Measurements from ENCODE around the gene PGBD5. TPM values are rescaled to one million over a fixed set of nuclear protein-coding genes. Genes with fewer than 3 reads are reported as not detected.

PGBD5 gene
- total RNA-seq, 1 donor from 2014 or later: 8.7 TPM

DNA sequence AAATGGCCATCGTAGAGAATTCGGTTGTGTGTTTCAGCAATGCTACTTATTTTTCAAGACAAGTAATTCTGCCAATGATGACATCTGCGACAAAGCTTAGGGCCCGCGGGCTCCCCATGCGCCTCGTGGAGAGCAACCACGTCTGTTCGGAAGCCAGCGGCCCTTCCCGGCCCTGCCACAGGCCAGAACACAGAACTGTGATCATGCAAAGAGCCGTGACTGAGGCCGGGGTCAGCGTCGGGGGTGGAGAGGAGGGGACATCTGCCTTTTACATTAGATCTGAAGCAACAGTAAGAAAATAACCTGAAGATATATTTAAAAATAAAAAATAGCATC, 103.7 kb downstream of the PGBD5 start:
- Mint-ChIP-seq H3K9me3 (no peaks in the 10 kb centered on the region), H3K27ac (no peak overlapping the region), H3K27me3 (no peaks in the 10 kb centered on the region), H3K4me3 (no peak overlapping the region), H3K4me1 (ENCODE audit: unreplicated experiment) (no peaks in the 10 kb centered on the region), H3K36me3 (no peaks in the 10 kb centered on the region)
- no peak for DNase-seq (ENCODE audit: extremely low spot score, unreplicated experiment)
- TF ChIP-seq, protein P1, sequence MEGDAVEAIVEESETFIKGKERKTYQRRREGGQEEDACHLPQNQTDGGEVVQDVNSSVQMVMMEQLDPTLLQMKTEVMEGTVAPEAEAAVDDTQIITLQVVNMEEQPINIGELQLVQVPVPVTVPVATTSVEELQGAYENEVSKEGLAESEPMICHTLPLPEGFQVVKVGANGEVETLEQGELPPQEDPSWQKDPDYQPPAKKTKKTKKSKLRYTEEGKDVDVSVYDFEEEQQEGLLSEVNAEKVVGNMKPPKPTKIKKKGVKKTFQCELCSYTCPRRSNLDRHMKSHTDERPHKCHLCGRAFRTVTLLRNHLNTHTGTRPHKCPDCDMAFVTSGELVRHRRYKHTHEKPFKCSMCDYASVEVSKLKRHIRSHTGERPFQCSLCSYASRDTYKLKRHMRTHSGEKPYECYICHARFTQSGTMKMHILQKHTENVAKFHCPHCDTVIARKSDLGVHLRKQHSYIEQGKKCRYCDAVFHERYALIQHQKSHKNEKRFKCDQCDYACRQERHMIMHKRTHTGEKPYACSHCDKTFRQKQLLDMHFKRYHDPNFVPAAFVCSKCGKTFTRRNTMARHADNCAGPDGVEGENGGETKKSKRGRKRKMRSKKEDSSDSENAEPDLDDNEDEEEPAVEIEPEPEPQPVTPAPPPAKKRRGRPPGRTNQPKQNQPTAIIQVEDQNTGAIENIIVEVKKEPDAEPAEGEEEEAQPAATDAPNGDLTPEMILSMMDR (conservative IDR thresholded peaks at IDR 0.05): no peak

GRCh38 chr1:230321741-230322420, 104.3 kb downstream of the PGBD5 start:
- H3K4me3 Mint-ChIP-seq: no peak overlapping the region
- no peaks in the 10 kb centered on the region for H3K36me3 Mint-ChIP-seq
- H3K27me3 Mint-ChIP-seq: no peaks in the 10 kb centered on the region
- TF ChIP-seq, protein P1 (conservative IDR thresholded peaks at IDR 0.05): no peak
- no peaks in the 10 kb centered on the region for H3K9me3 Mint-ChIP-seq
- H3K4me1 Mint-ChIP-seq (ENCODE audit: unreplicated experiment): no peaks in the 10 kb centered on the region
- no peak overlapping the region for H3K27ac Mint-ChIP-seq
- no peak for DNase-seq (ENCODE audit: extremely low spot score, unreplicated experiment)

DNA sequence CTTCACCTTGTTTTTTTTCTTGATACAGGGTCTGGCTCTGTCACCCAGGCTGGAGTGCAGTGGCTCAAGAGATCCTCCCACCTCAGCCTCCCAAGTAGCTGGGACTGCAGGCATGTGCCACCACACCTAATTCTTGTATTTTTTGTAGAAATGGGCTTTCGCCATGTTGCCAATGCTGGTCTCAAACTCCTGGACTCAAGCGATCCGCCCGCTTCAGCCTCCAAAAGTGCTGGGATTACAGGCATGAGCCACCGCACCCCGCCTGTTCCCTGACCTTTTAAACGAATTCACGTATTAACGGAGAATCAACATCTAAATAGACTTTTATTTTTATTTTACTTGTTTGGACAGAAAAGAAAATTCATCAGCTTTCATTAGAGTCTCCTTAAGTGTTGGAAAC, 104.8 kb downstream of the PGBD5 start:
- Mint-ChIP-seq H3K36me3 (no peaks in the 10 kb centered on the region), H3K27me3 (no peaks in the 10 kb centered on the region), H3K9me3 (no peaks in the 10 kb centered on the region), H3K4me1 (ENCODE audit: unreplicated experiment) (no peaks in the 10 kb centered on the region), H3K27ac (no peak overlapping the region), H3K4me3 (no peak overlapping the region)
- TF ChIP-seq, protein P1 (conservative IDR thresholded peaks at IDR 0.05): no peak
- DNase-seq (ENCODE audit: extremely low spot score, unreplicated experiment): no peak

DNA sequence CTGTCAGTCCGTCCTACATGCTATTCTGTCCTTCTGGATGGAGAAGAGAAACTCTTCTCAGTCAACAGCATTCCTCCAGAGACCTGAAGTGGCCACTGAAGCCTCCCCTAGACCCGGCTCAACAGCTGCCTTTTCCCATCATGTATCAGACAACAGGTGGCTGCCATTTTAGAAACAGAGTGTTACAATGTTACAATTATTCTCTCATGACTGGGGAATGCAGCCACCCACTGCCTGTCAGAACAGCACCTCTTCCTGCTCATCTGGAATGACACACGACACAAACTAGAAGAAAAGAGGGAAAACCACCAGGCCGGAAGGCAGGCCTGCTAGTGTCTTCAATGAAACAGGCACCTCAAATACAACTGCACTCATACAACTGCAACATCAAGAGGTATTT, 105.3 kb downstream of the PGBD5 start:
- no peaks in the 10 kb centered on the region for H3K4me1 Mint-ChIP-seq (ENCODE audit: unreplicated experiment)
- TF ChIP-seq, protein P1 (conservative IDR thresholded peaks at IDR 0.05): no peak
- no peaks in the 10 kb centered on the region for H3K9me3 Mint-ChIP-seq
- DNase-seq (ENCODE audit: extremely low spot score, unreplicated experiment): no peak
- no peak overlapping the region for H3K27ac Mint-ChIP-seq
- no peaks in the 10 kb centered on the region for H3K36me3 Mint-ChIP-seq
- no peak overlapping the region for H3K4me3 Mint-ChIP-seq
- no peaks in the 10 kb centered on the region for H3K27me3 Mint-ChIP-seq

GRCh38 chr1:230319014-230319747, 107.0 kb downstream of the PGBD5 start:
- no peaks in the 10 kb centered on the region for H3K27me3 Mint-ChIP-seq
- no peaks in the 10 kb centered on the region for H3K9me3 Mint-ChIP-seq
- TF ChIP-seq, protein P1 (conservative IDR thresholded peaks at IDR 0.05): no peak
- DNase-seq (ENCODE audit: extremely low spot score, unreplicated experiment): no peak
- H3K4me3 Mint-ChIP-seq: no peak overlapping the region
- H3K36me3 Mint-ChIP-seq: no peaks in the 10 kb centered on the region
- no peaks in the 10 kb centered on the region for H3K4me1 Mint-ChIP-seq (ENCODE audit: unreplicated experiment)
- no peak overlapping the region for H3K27ac Mint-ChIP-seq

Measured in type B pancreatic cell (in vitro differentiated cells).